Heart left ventricle (tissue), 16 donors: ENCODE results near the gene ATP2A1. TPM values are rescaled to one million over a fixed set of nuclear protein-coding genes. Genes with fewer than 3 reads are reported as not detected.

Experiments
- ATAC-seq, 4 donors: fragments of 200-7000 bp; cut with Tn5 transposase; one replicate each; pipeline ENCODE4 v1.9.1; 2020 to 2022; ENCODE audit warnings: moderate library complexity in 4 of 4, mild to moderate bottlenecking in 3 of 4, moderate number of reproducible peaks in 1 of 4
- DNase-seq, 5 donors: peaks; one replicate each; pipeline ENCODE4 v3.0.0-alpha.2; 2020
- H3K27ac ChIP-seq, 12 donors: fragments of 200-600 bp; sonication (generic) in 4 of 12; one replicate each; pipeline versions ENCODE4 v1.5.0 to v1.8.0; 2016 to 2022; ENCODE audit warnings: mild to moderate bottlenecking in 2 of 12
- H3K27me3 ChIP-seq, 9 donors: fragments of 200-600 bp; sonication (generic) in 2 of 9; one replicate each; pipeline versions ENCODE4 v1.5.1 to v1.8.0; 2016 to 2022; ENCODE audit warnings: mild to moderate bottlenecking in 3 of 9
- H3K36me3 ChIP-seq, 9 donors: fragments of 200-600 bp; sonication (generic) in 2 of 9; one replicate each; pipeline versions ENCODE4 v1.5.0 to v1.8.0; 2018 to 2022; ENCODE audit warnings: mild to moderate bottlenecking in 2 of 9
- H3K4me1 ChIP-seq, 12 donors: fragments of 200-600 bp; sonication (generic) in 4 of 12; one replicate each; pipeline versions ENCODE4 v1.5.0 to v1.8.0; 2016 to 2022; ENCODE audit warnings: mild to moderate bottlenecking in 3 of 12
- H3K4me3 ChIP-seq, 12 donors: fragments of 200-600 bp; sonication (generic) in 4 of 12; one replicate each; pipeline versions ENCODE4 v1.5.0 to v1.8.0; 2017 to 2022; ENCODE audit warnings: mild to moderate bottlenecking in 9 of 12, moderate library complexity in 4 of 12
- H3K9me3 ChIP-seq, 12 donors: fragments of 200-600 bp; sonication (generic) in 4 of 12; one replicate each; pipeline versions ENCODE4 v1.5.0 to v1.8.0; 2016 to 2022; ENCODE audit warnings: mild to moderate bottlenecking in 1 of 12
- CTCF ChIP-seq, 12 donors: fragments of 200-600 bp; sonication (generic) in 4 of 12; IDR thresholded peaks; one replicate each; pipeline versions ENCODE4 v1.5.0 to v1.8.0; 2018 to 2022; ENCODE audit warnings: antibody characterized with exemption in 12 of 12, mild to moderate bottlenecking in 5 of 12
- POLR2A ChIP-seq, 2 donors: fragments of 450-650 bp; IDR thresholded peaks; one replicate each; pipeline ENCODE4 v1.6.1; 2017; ENCODE audit warnings: antibody characterized with exemption in 2 of 2, mild to moderate bottlenecking in 2 of 2, moderate library complexity in 2 of 2
- WGBS, 4 donors: extraction: QIAGEN DNeasy Blood & Tissue Kit in 2 of 4; methylation state at CpG; one replicate each; pipeline versions ENCODE4 v1.1.5 to v1.1.7; 2013 to 2018; 5-methylcytosine and 5-hydroxymethylcytosine counted together
- intact Hi-C, 10 donors: fragments of 100-400 bp; cut with DNase I; formaldehyde crosslinking; loops; one replicate each; pipeline versions ENCODE4 v1.11.1 to v1.14.2; 2022
- polyA plus RNA-seq, 2 donors: library from polyadenylated mRNA; stranded (reverse); fragments of 200-250 nt; gene quantifications; one replicate each; pipeline ENCODE4 v1.2.3, GENCODE V29; 2013
- total RNA-seq, 9 donors: library from RNA; depleted of rRNA in 2 of 9; stranded (reverse); fragments of >200 nt in 2 of 9; fragmentation: NEBNext Ultra II Directional in 3 of 9; extraction: Animal tissue kit (Norgen Biotek cat#: 25700) in 3 of 9; gene quantifications; one replicate each; pipeline versions ENCODE4 v1.1.0 to v1.2.4, GENCODE V29; 2016 to 2023
- donor health status: ischemic (EF 13 %, LVEDD 7.1; RV severe dilation, severe dysfunction).
- donor health status: healthy with polysubstance abuse.
- donor health status: DM: no; HTN: yes; CAD: no.
- donor health status: DM: no; HTN: no; CAD: no.
- donor health status: ischemic (EF 25% LVEDD 6.9; RV normal size, moderate dysfunction).
- donor health status: ischemic (EF 25% LVEDD 5.7; RV mildly dilated, moderate dysfunction).
- donor health status: healthy.
- donor health status: DM: yes; HTN: yes; CAD: no.
- donor health status: ischemic (EF 35%, LVEDD 5.7; RV mildly dilated, moderate dysfunction).
- donor health status: nonischemic (EF 11% LVEDD 7.7; RV severe dilation, severe dysfunction).
- donor health status: DM: yes; HTN: yes; CAD: no.
- donor health status: PGD.
- donor health status: ischemic (EF 29% LVEDD 5.4; RV normal size, mild dysfunction).
- donor health status: nonischemic (EF 23%, LVEDD 6.1; RV moderate dilation, normal function).

The ATP2A1 gene
- total and polyA plus RNA-seq, 11 donors = 0.06 to 0.63 (median 0.39) TPM; not detected in 4

- Histone ChIP-seq H3K36me3 (peaks cover 0 to 58% (median 47%) of the 10 kb centered on the region in 9 donors), H3K27ac (no peak overlapping the region), H3K9me3 (no peaks in the 10 kb centered on the region), H3K4me1 (peaks cover 0 to 25% (median 18%) of the 10 kb centered on the region in 12 donors), H3K27me3 (no peaks in the 10 kb centered on the region), H3K4me3 (no peak overlapping the region)
- intact Hi-C loops = no loop called here
- WGBS, 4 donors = 90 to 93% (median 91%) methylated on average over 7 of the region's 7 CpGs
- ATAC-seq = no peak
- DNase-seq = no peak
- TF ChIP-seq CTCF (IDR thresholded peaks at IDR 0.05) (no peak), POLR2A (IDR thresholded peaks at IDR 0.05) (no peak)
Observed at GRCh38 chr16:28842696-28843095, 35.6 kb upstream of the ATP2A1 start.

DNA sequence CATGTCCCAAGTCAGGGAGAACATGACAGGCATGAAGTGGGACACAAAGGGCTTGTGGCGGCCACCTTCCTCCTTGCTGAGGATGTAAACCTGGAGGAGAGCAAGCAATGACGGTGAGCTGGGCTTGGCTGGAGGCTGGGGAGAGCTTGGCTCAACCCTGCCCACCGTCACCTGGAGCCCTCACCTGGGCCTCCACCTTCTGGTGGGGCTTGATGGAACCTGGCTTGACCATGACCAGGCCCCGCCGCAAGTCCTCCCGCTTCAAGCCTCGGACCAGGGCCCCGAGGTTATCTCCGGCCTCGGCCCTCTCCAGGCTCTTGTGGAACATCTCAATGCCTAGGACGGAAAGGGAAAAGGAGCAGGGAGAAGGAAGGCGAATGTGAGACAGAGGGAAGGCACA is 34.5 kb upstream of the ATP2A1 start:
- intact Hi-C loops = loop anchor here in 2 of 10 donors (2.0 kb wide), 1 partner anchor 19 kb away; no protein-coding TSS in a partner anchor
- Histone ChIP-seq H3K9me3 (no peaks in the 10 kb centered on the region), H3K36me3 (peaks cover 0 to 49% (median 42%) of the 10 kb centered on the region in 9 donors), H3K27ac (no peak overlapping the region), H3K4me3 (no peak overlapping the region), H3K27me3 (no peaks in the 10 kb centered on the region), H3K4me1 (peaks cover 0 to 25% (median 18%) of the 10 kb centered on the region in 12 donors)
- WGBS, 4 donors = 85 to 94% (median 92%) methylated on average over 8 to 12 of the region's 12 CpGs
- ATAC-seq (no peak), DNase-seq (no peak)
- TF ChIP-seq CTCF (IDR thresholded peaks at IDR 0.05) = no peak
- no peak for TF ChIP-seq POLR2A (IDR thresholded peaks at IDR 0.05)

GRCh38 chr16:28844226-28844885 is 33.9 kb upstream of the ATP2A1 start:
- TF ChIP-seq CTCF (IDR thresholded peaks at IDR 0.05) (no peak), POLR2A (IDR thresholded peaks at IDR 0.05) (no peak)
- WGBS, 4 donors = 83 to 87% (median 86%) methylated on average over 16 to 19 of the region's 19 CpGs
- ATAC-seq = no peak
- H3K4me1 ChIP-seq = peaks cover 0 to 25% (median 18%) of the 10 kb centered on the region in 12 donors
- intact Hi-C loops = loop anchor here in 2 of 10 donors (2.0 kb wide), 1 partner anchor 20 kb away; no protein-coding TSS in a partner anchor
- DNase-seq = no peak
- H3K4me3 ChIP-seq = no peak overlapping the region
- H3K27me3 ChIP-seq = no peaks in the 10 kb centered on the region
- peaks cover 0 to 44% (median 39%) of the 10 kb centered on the region in 9 donors for H3K36me3 ChIP-seq
- H3K9me3 ChIP-seq = no peaks in the 10 kb centered on the region
- H3K27ac ChIP-seq = no peak overlapping the region

DNA sequence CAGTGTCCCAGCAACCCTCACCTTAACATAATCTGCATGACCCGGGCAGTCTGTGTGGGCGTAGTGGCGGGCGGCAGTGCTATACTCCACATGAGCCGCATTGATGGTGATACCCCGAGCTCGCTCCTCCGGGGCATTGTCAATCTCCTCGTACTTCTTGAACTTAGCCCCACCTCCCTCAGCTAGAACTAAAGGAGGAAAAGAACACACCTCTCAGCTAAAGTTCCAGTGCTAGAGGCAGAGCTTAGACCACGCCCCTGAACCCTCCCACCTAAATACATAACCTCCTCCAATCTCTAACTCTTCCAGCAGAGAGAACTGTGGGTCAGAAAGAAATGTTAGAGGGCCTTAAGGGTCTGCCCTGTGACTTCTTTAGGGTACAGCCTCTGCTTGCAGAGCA is 33.0 kb upstream of the ATP2A1 start:
- Histone ChIP-seq H3K27me3 (no peaks in the 10 kb centered on the region), H3K4me1 (peaks cover 0 to 25% (median 18%) of the 10 kb centered on the region in 12 donors), H3K4me3 (peak overlapping the region; percentile 63 to 100 (median 85)), H3K27ac (peak overlapping the region in 8 of 12 donors; percentile 79 to 96 (median 92)), H3K36me3 (peaks cover 0 to 42% (median 39%) of the 10 kb centered on the region in 9 donors), H3K9me3 (no peaks in the 10 kb centered on the region)
- DNase-seq (no peak), ATAC-seq (no peak)
- intact Hi-C loops = loop anchor here in 3 of 10 donors (2.0 to 5.0 kb wide), 2 partner anchors 20 to 97 kb away; no protein-coding TSS in a partner anchor
- TF ChIP-seq CTCF (IDR thresholded peaks at IDR 0.05) (no peak), POLR2A (IDR thresholded peaks at IDR 0.05) (no peak)
- 50 to 59% (median 56%) methylated on average over 10 of the region's 10 CpGs for WGBS, 4 donors
